GM19328 (cell line): Measurements from ENCODE around the gene PRDM16.

ENCODE experiments used
- ATAC-seq: cut with Tn5 transposase; IDR thresholded peaks from one replicate; pipeline ENCODE4 v1.9.1; 2021; ENCODE audit warnings: mild to moderate bottlenecking, moderate library complexity; ENCODE audit not compliant: unreplicated experiment

The PRDM16 gene

GRCh38 chr1:3363023-3363422 lies 294.0 kb downstream of the PRDM16 start:
- ATAC-seq = no peak

- ATAC-seq = no peak
These were observed 294.8 kb downstream of the PRDM16 start for GRCh38 chr1:3363756-3364155.

- no peak for ATAC-seq
These were observed 295.5 kb downstream of the PRDM16 start for GRCh38 chr1:3364551-3364950.

- no peak for ATAC-seq
These were observed 296.0 kb downstream of the PRDM16 start for GRCh38 chr1:3364983-3365382.

GRCh38 chr1:3365523-3366125 lies 296.6 kb downstream of the PRDM16 start:
- ATAC-seq = no peak

GRCh38 chr1:3366126-3367051 lies 297.4 kb downstream of the PRDM16 start:
- ATAC-seq = no peak

- no peak for ATAC-seq
These were observed 298.4 kb downstream of the PRDM16 start for GRCh38 chr1:3367376-3367775.

GRCh38 chr1:3368059-3368458 lies 299.1 kb downstream of the PRDM16 start:
- no peak for ATAC-seq

GRCh38 chr1:3368711-3369445 lies 299.9 kb downstream of the PRDM16 start:
- no peak for ATAC-seq

GRCh38 chr1:3369446-3370076 lies 300.6 kb downstream of the PRDM16 start:
- no peak for ATAC-seq

GRCh38 chr1:3370856-3371703 lies 302.1 kb downstream of the PRDM16 start:
- no peak for ATAC-seq

- no peak for ATAC-seq
These were observed 303.3 kb downstream of the PRDM16 start for GRCh38 chr1:3372317-3372716.

GRCh38 chr1:3373175-3373574 lies 304.2 kb downstream of the PRDM16 start:
- no peak for ATAC-seq

GRCh38 chr1:3373700-3374405 lies 304.9 kb downstream of the PRDM16 start:
- no peak for ATAC-seq

- no peak for ATAC-seq
These were observed 306.2 kb downstream of the PRDM16 start for GRCh38 chr1:3375245-3375644.

- ATAC-seq = no peak
These were observed 308.2 kb downstream of the PRDM16 start for GRCh38 chr1:3377166-3377565.

- ATAC-seq = no peak
These were observed 308.7 kb downstream of the PRDM16 start for GRCh38 chr1:3377604-3378279.

GRCh38 chr1:3378411-3379208 lies 309.6 kb downstream of the PRDM16 start:
- no peak for ATAC-seq
